Measurements from ENCODE around the gene STK24.

The STK24 gene

GRCh38 chr13:98524391-98524790, 52.5 kb downstream of the STK24 start:
- no peak overlapping the region for H3K27ac ChIP-seq (ENCODE audit: low read depth, low read length)
- no peak overlapping the region for H3K4me3 ChIP-seq (ENCODE audit: insufficient read depth, low read length, poor library complexity, severe bottlenecking)
- no peak overlapping the region for H2AFZ ChIP-seq (ENCODE audit: low read depth, low read length, severe bottlenecking)
- H3K27me3 ChIP-seq (ENCODE audit: low read length), result no peaks in the 10 kb centered on the region
- H3K9ac ChIP-seq (ENCODE audit: low read length), result no peak overlapping the region
- H3K36me3 ChIP-seq (ENCODE audit: low read length), result no peaks in the 10 kb centered on the region
- H3K9me3 ChIP-seq (ENCODE audit: insufficient read depth, low read length), result no peaks in the 10 kb centered on the region
- peaks cover 44% of the 10 kb centered on the region for H3K79me2 ChIP-seq (ENCODE audit: insufficient read depth, low read length)
- H3K4me2 ChIP-seq (ENCODE audit: low read depth, low read length, poor library complexity, severe bottlenecking), result no peak overlapping the region
- no peaks in the 10 kb centered on the region for H3K9me2 ChIP-seq (replicated peaks; ENCODE audit: insufficient read depth, low read length)
- no peaks in the 10 kb centered on the region; the same call in 1 of the 2 replicates for H4K20me1 ChIP-seq (ENCODE audit: low read depth, low read length)
- H3F3A ChIP-seq (ENCODE audit: insufficient read depth), result no peaks in the 10 kb centered on the region
- no peak for TF ChIP-seq CTCF (IDR thresholded peaks at IDR 0.05; ENCODE audit: insufficient read depth, low read length, poor library complexity, severe bottlenecking)
- no peak for TF ChIP-seq EZH2phosphoT487 (conservative IDR thresholded peaks at IDR 0.05; ENCODE audit: low read length)

GRCh38 chr13:98523455-98524102, 53.3 kb downstream of the STK24 start:
- Histone ChIP-seq H3K9ac (ENCODE audit: low read length) (no peak overlapping the region), H3K27ac (ENCODE audit: low read depth, low read length) (no peak overlapping the region), H3K9me2 (replicated peaks; ENCODE audit: insufficient read depth, low read length) (no peaks in the 10 kb centered on the region), H3K36me3 (ENCODE audit: low read length) (no peaks in the 10 kb centered on the region), H3K79me2 (ENCODE audit: insufficient read depth, low read length) (peaks cover 41% of the 10 kb centered on the region), H3K4me3 (ENCODE audit: insufficient read depth, low read length, poor library complexity, severe bottlenecking) (no peak overlapping the region), H4K20me1 (ENCODE audit: low read depth, low read length) (no peaks in the 10 kb centered on the region; the same call in 1 of the 2 replicates), H3K9me3 (ENCODE audit: insufficient read depth, low read length) (no peaks in the 10 kb centered on the region), H3F3A (ENCODE audit: insufficient read depth) (no peaks in the 10 kb centered on the region), H3K4me2 (ENCODE audit: low read depth, low read length, poor library complexity, severe bottlenecking) (no peak overlapping the region), H3K27me3 (ENCODE audit: low read length) (no peaks in the 10 kb centered on the region), H2AFZ (ENCODE audit: low read depth, low read length, severe bottlenecking) (no peak overlapping the region)
- TF ChIP-seq EZH2phosphoT487 (conservative IDR thresholded peaks at IDR 0.05; ENCODE audit: low read length), result no peak
- TF ChIP-seq CTCF (IDR thresholded peaks at IDR 0.05; ENCODE audit: insufficient read depth, low read length, poor library complexity, severe bottlenecking), result no peak

- TF ChIP-seq CTCF (IDR thresholded peaks at IDR 0.05; ENCODE audit: insufficient read depth, low read length, poor library complexity, severe bottlenecking), result no peak
- TF ChIP-seq EZH2phosphoT487 (conservative IDR thresholded peaks at IDR 0.05; ENCODE audit: low read length), result no peak
- Histone ChIP-seq H3K4me2 (ENCODE audit: low read depth, low read length, poor library complexity, severe bottlenecking) (no peak overlapping the region), H3K79me2 (ENCODE audit: insufficient read depth, low read length) (peaks cover 30% of the 10 kb centered on the region), H3K27me3 (ENCODE audit: low read length) (no peaks in the 10 kb centered on the region), H3K9me2 (replicated peaks; ENCODE audit: insufficient read depth, low read length) (no peaks in the 10 kb centered on the region), H3K27ac (ENCODE audit: low read depth, low read length) (no peak overlapping the region), H3K9ac (ENCODE audit: low read length) (no peak overlapping the region), H2AFZ (ENCODE audit: low read depth, low read length, severe bottlenecking) (no peak overlapping the region), H4K20me1 (ENCODE audit: low read depth, low read length) (no peaks in the 10 kb centered on the region; the same call in 1 of the 2 replicates), H3F3A (ENCODE audit: insufficient read depth) (no peaks in the 10 kb centered on the region), H3K36me3 (ENCODE audit: low read length) (no peaks in the 10 kb centered on the region), H3K9me3 (ENCODE audit: insufficient read depth, low read length) (no peaks in the 10 kb centered on the region), H3K4me3 (ENCODE audit: insufficient read depth, low read length, poor library complexity, severe bottlenecking) (no peak overlapping the region)
Observed at GRCh38 chr13:98522371-98522770, 54.5 kb downstream of the STK24 start.

All from SU-DHL-6 (cell line).